Left ventricle myocardium inferior (tissue), 1 donor: ENCODE results near the gene ARHGEF4. TPM values are rescaled to one million over a fixed set of nuclear protein-coding genes. Genes with fewer than 3 reads are reported as not detected.
"Not testable (repeated sequence)": the region's sequence is repeated elsewhere in the genome, so short reads cannot be mapped to it uniquely, and the experiment has no call there.

Source experiments
- DNase-seq: peaks from one replicate; pipeline ENCODE4 v3.0.0-alpha.2; 2020
- H3K27ac ChIP-seq: fragments of 200-600 bp; replicated peaks from 2 replicates; pipeline ENCODE4 v1.8.0; 2021
- H3K27me3 ChIP-seq: fragments of 200-600 bp; 2 replicates; pipeline ENCODE4 v1.8.0; 2021; ENCODE audit warnings: low read depth
- H3K36me3 ChIP-seq: fragments of 200-600 bp; 2 replicates; pipeline ENCODE4 v1.8.0; 2021
- H3K4me1 ChIP-seq: fragments of 200-600 bp; 2 replicates; pipeline ENCODE4 v1.8.0; 2021
- H3K4me3 ChIP-seq: fragments of 200-600 bp; 2 replicates; pipeline ENCODE4 v1.8.0; 2021; ENCODE audit warnings: mild to moderate bottlenecking, moderate library complexity
- H3K9me3 ChIP-seq: fragments of 200-600 bp; replicated peaks from 2 replicates; pipeline ENCODE4 v1.8.0; 2021
- CTCF ChIP-seq: fragments of 200-600 bp; IDR thresholded peaks from 2 replicates; pipeline ENCODE4 v1.8.0; 2021; ENCODE audit warnings: antibody characterized with exemption, mild to moderate bottlenecking, borderline replicate concordance
- intact Hi-C: fragments of 100-400 bp; cut with micrococcal nuclease; formaldehyde crosslinking; loops from one replicate; pipeline ENCODE4 v1.11.0; 2022
- total RNA-seq: library from RNA; stranded (reverse); fragmentation: NEBNext Ultra II Directional; extraction: Animal tissue kit (Norgen Biotek cat#: 25700); gene quantifications from one replicate; pipeline ENCODE4 v1.2.1, GENCODE V29; 2021
- donor health status: DM: no; HTN: yes; CAD: no; lungs with severe emphysema.

The ARHGEF4 gene
- total RNA-seq, 1 donor from 2014 or later: 5.3 TPM

- H3K27me3 ChIP-seq: peaks cover 6% of the 10 kb centered on the region
- H3K27ac ChIP-seq: no peak overlapping the region
- H3K4me1 ChIP-seq: no peaks in the 10 kb centered on the region
- no peak for DNase-seq
- intact Hi-C loops: no loop called here
- TF ChIP-seq CTCF: no peak
- no peaks in the 10 kb centered on the region for H3K9me3 ChIP-seq
- H3K4me3 ChIP-seq: no peak overlapping the region
- no peaks in the 10 kb centered on the region for H3K36me3 ChIP-seq
Observed at GRCh38 chr2:130985831-130986649, 149.3 kb downstream of the ARHGEF4 start.

GRCh38 chr2:130986890-130987493, 150.3 kb downstream of the ARHGEF4 start:
- no peak for TF ChIP-seq CTCF
- intact Hi-C loops: no loop called here
- no peaks in the 10 kb centered on the region for H3K36me3 ChIP-seq
- H3K27ac ChIP-seq: no peak overlapping the region
- no peak overlapping the region for H3K4me3 ChIP-seq
- no peaks in the 10 kb centered on the region for H3K4me1 ChIP-seq
- no peak for DNase-seq
- no peaks in the 10 kb centered on the region for H3K9me3 ChIP-seq
- H3K27me3 ChIP-seq: peaks cover 6% of the 10 kb centered on the region

GRCh38 chr2:130987519-130988425, 151.1 kb downstream of the ARHGEF4 start:
- no peak for TF ChIP-seq CTCF
- no peak for DNase-seq
- Histone ChIP-seq H3K4me3 (no peak overlapping the region), H3K9me3 (no peaks in the 10 kb centered on the region), H3K27ac (no peak overlapping the region), H3K4me1 (no peaks in the 10 kb centered on the region), H3K27me3 (peaks cover 10% of the 10 kb centered on the region), H3K36me3 (no peaks in the 10 kb centered on the region)
- intact Hi-C loops: no loop called here

GRCh38 chr2:130991446-130991845, 154.7 kb downstream of the ARHGEF4 start:
- H3K4me1 ChIP-seq, H3K27ac ChIP-seq, DNase-seq, intact Hi-C loops, H3K36me3 ChIP-seq, H3K9me3 ChIP-seq, H3K4me3 ChIP-seq: not testable (repeated sequence)
- H3K27me3 ChIP-seq: peaks cover 26% of the 10 kb centered on the region

GRCh38 chr2:130992003-130992402, 155.3 kb downstream of the ARHGEF4 start:
- intact Hi-C loops, H3K4me3 ChIP-seq, DNase-seq, H3K36me3 ChIP-seq, H3K27ac ChIP-seq, H3K9me3 ChIP-seq, H3K4me1 ChIP-seq: not testable (repeated sequence)
- peaks cover 26% of the 10 kb centered on the region for H3K27me3 ChIP-seq

- no peak for TF ChIP-seq CTCF
- Histone ChIP-seq H3K36me3 (no peaks in the 10 kb centered on the region), H3K4me1 (no peaks in the 10 kb centered on the region), H3K9me3 (no peaks in the 10 kb centered on the region), H3K27me3 (peaks cover 59% of the 10 kb centered on the region), H3K27ac (no peak overlapping the region), H3K4me3 (no peak overlapping the region)
- intact Hi-C loops: no loop called here
- no peak for DNase-seq
Observed at GRCh38 chr2:130996691-130997090, 160.0 kb downstream of the ARHGEF4 start.
